SK-N-SH treated with all-trans-retinoic acid at 6 μM for 48 hours (cell line): ENCODE results near the gene MAPRE2.

Source experiments
- ATAC-seq: fragments of 200-7000 bp; cut with Tn5 transposase; 3 replicates; pipeline ENCODE4 v1.9.1; 2020; ENCODE audit warnings: mild to moderate bottlenecking, moderate library complexity
- ARNTL ChIP-seq: fragments of 450-650 bp; formaldehyde crosslinking; IDR thresholded peaks from 2 replicates; pipeline ENCODE4 v1.5.0; 2020; ENCODE audit warnings: low read depth, mild to moderate bottlenecking, moderate library complexity, borderline replicate concordance
- CREB5 ChIP-seq: fragments of 250-450 bp; sonication (Bioruptor Pico); IDR thresholded peaks from 2 replicates; pipeline ENCODE4 v1.5.1; 2020; ENCODE audit warnings: low read depth, mild to moderate bottlenecking, moderate library complexity
- CSDC2 ChIP-seq: fragments of 250-450 bp; sonication (Bioruptor Pico); IDR thresholded peaks from 2 replicates; pipeline ENCODE4 v1.5.0; 2020; ENCODE audit warnings: mild to moderate bottlenecking, moderate library complexity
- CSRNP3 ChIP-seq: fragments of 250-450 bp; sonication (Bioruptor Pico); IDR thresholded peaks from 2 replicates; pipeline ENCODE4 v1.5.1; 2021; ENCODE audit warnings: mild to moderate bottlenecking, moderate library complexity
- ESRRG ChIP-seq: fragments of 250-450 bp; sonication (Bioruptor Pico); IDR thresholded peaks from 2 replicates; pipeline ENCODE4 v1.6.1; 2021; ENCODE audit warnings: mild to moderate bottlenecking
- GLIS3 ChIP-seq: fragments of 250-450 bp; sonication (Bioruptor Pico); IDR thresholded peaks from 2 replicates; pipeline ENCODE4 v1.5.0; 2020; ENCODE audit warnings: mild to moderate bottlenecking, moderate library complexity
- ISL1 ChIP-seq: fragments of 250-450 bp; sonication (Bioruptor Pico); IDR thresholded peaks from 2 replicates; pipeline ENCODE4 v2.1.2; 2022; ENCODE audit warnings: mild to moderate bottlenecking, moderate library complexity
- OSR1 ChIP-seq: fragments of 250-450 bp; sonication (Bioruptor Pico); IDR thresholded peaks from 2 replicates; pipeline ENCODE4 v1.8.0; 2022; ENCODE audit warnings: moderate library complexity, mild to moderate bottlenecking, inconsistent platforms
- PATZ1 ChIP-seq: fragments of 250-450 bp; sonication (Bioruptor Pico); IDR thresholded peaks from 2 replicates; pipeline ENCODE4 v1.8.0; 2020; ENCODE audit warnings: mild to moderate bottlenecking, moderate library complexity, borderline replicate concordance
- POU6F1 ChIP-seq: fragments of 250-450 bp; sonication (Bioruptor Pico); IDR thresholded peaks from 2 replicates; pipeline ENCODE4 v1.8.0; 2021; ENCODE audit warnings: low read depth, mild to moderate bottlenecking, moderate library complexity, borderline replicate concordance
- PPARA ChIP-seq: fragments of 250-450 bp; sonication (Bioruptor Pico); IDR thresholded peaks from 2 replicates; pipeline ENCODE4 v1.5.0; 2020; ENCODE audit warnings: mild to moderate bottlenecking, borderline replicate concordance
- RARB ChIP-seq: fragments of 250-450 bp; sonication (Bioruptor Pico); IDR thresholded peaks from 2 replicates; pipeline ENCODE4 v1.8.0; 2021; ENCODE audit warnings: mild to moderate bottlenecking, moderate library complexity
- SNAI2 ChIP-seq: fragments of 250-450 bp; sonication (Bioruptor Pico); IDR thresholded peaks from 2 replicates; pipeline ENCODE4 v1.5.0; 2020; ENCODE audit warnings: mild to moderate bottlenecking, moderate library complexity
- TCF4 ChIP-seq: fragments of 250-450 bp; sonication (Bioruptor Pico); IDR thresholded peaks from 2 replicates; pipeline ENCODE4 v1.8.0; 2021; ENCODE audit warnings: mild to moderate bottlenecking, moderate library complexity, borderline replicate concordance
- TOX ChIP-seq: fragments of 250-450 bp; sonication (Bioruptor Pico); IDR thresholded peaks from 2 replicates; pipeline ENCODE4 v1.8.0; 2021; ENCODE audit warnings: mild to moderate bottlenecking, moderate library complexity, borderline replicate concordance
- TSHZ2 ChIP-seq: fragments of 250-450 bp; sonication (Bioruptor Pico); IDR thresholded peaks from 2 replicates; pipeline ENCODE4 v1.5.0; 2020; ENCODE audit warnings: mild to moderate bottlenecking, moderate library complexity
- ZC3H10 ChIP-seq: fragments of 250-450 bp; sonication (Bioruptor Pico); IDR thresholded peaks from 2 replicates; pipeline ENCODE4 v1.5.1; 2021; ENCODE audit warnings: mild to moderate bottlenecking, moderate library complexity
- ZFP3 ChIP-seq: fragments of 250-450 bp; sonication (Bioruptor Pico); IDR thresholded peaks from 2 replicates; pipeline ENCODE4 v1.5.0; 2020; ENCODE audit warnings: mild to moderate bottlenecking, moderate library complexity
- ZFP30 ChIP-seq: fragments of 450-650 bp; formaldehyde crosslinking; IDR thresholded peaks from 2 replicates; pipeline ENCODE4 v1.5.0; 2022; ENCODE audit warnings: mild to moderate bottlenecking, moderate library complexity
- ZNF565 ChIP-seq: fragments of 450-650 bp; formaldehyde crosslinking; conservative IDR thresholded peaks from 2 replicates; pipeline ENCODE4 v1.5.0; 2020; ENCODE audit warnings: low read depth, mild to moderate bottlenecking, moderate library complexity
- ZNF70 ChIP-seq: fragments of 450-650 bp; formaldehyde crosslinking; IDR thresholded peaks from 2 replicates; pipeline ENCODE4 v1.5.0; 2020; ENCODE audit warnings: mild to moderate bottlenecking, moderate library complexity

Gene MAPRE2

GRCh38 chr18:35136885-35137284 lies 95.7 kb downstream of the MAPRE2 start:
- ATAC-seq: no peak
- no peak for TF ChIP-seq ZFP3 (CRISPR knock-in tag)
- TF ChIP-seq TOX (CRISPR knock-in tag): no peak
- no peak for TF ChIP-seq TCF4 (CRISPR knock-in tag)
- no peak for TF ChIP-seq CREB5 (CRISPR knock-in tag)

- ATAC-seq: no peak
- TF ChIP-seq ISL1 (CRISPR knock-in tag): no peak
- TF ChIP-seq ZC3H10 (CRISPR knock-in tag): no peak
- no peak for TF ChIP-seq TOX (CRISPR knock-in tag)
- no peak for TF ChIP-seq CSDC2 (CRISPR knock-in tag)
- no peak for TF ChIP-seq ZFP3 (CRISPR knock-in tag)
- no peak for TF ChIP-seq ARNTL
- TF ChIP-seq CSRNP3 (CRISPR knock-in tag): no peak
- no peak for TF ChIP-seq OSR1 (CRISPR knock-in tag)
- TF ChIP-seq SNAI2 (CRISPR knock-in tag): no peak
- TF ChIP-seq ESRRG (CRISPR knock-in tag): no peak
- TF ChIP-seq TCF4 (CRISPR knock-in tag): no peak
- no peak for TF ChIP-seq ZNF565 (CRISPR knock-in tag)
- TF ChIP-seq TSHZ2 (CRISPR knock-in tag): no peak
- no peak for TF ChIP-seq POU6F1 (CRISPR knock-in tag)
- no peak for TF ChIP-seq ZNF70 (CRISPR knock-in tag)
- TF ChIP-seq PATZ1: no peak
- no peak for TF ChIP-seq ZFP30 (CRISPR knock-in tag)
- no peak for TF ChIP-seq RARB (CRISPR knock-in tag)
- no peak for TF ChIP-seq CREB5 (CRISPR knock-in tag)
- TF ChIP-seq PPARA (CRISPR knock-in tag): no peak
- TF ChIP-seq, all 23 proteins: peak for 0
Measured at GRCh38 chr18:35137632-35138031, 96.4 kb downstream of the MAPRE2 start.

GRCh38 chr18:35138773-35139172 lies 97.6 kb downstream of the MAPRE2 start:
- TF ChIP-seq ZFP3 (CRISPR knock-in tag) (no peak), RARB (CRISPR knock-in tag) (no peak), GLIS3 (CRISPR knock-in tag) (no peak), CREB5 (CRISPR knock-in tag) (no peak), ZC3H10 (CRISPR knock-in tag) (no peak), TCF4 (CRISPR knock-in tag) (no peak), ZNF565 (CRISPR knock-in tag) (no peak), ESRRG (CRISPR knock-in tag) (no peak), PATZ1 (no peak), ZFP30 (CRISPR knock-in tag) (no peak), TOX (CRISPR knock-in tag) (no peak), SNAI2 (CRISPR knock-in tag) (no peak)
- ATAC-seq: no peak
